GM21390 (cell line): ENCODE results near the gene CD101.

Source experiments
- ATAC-seq: cut with Tn5 transposase; IDR thresholded peaks from one replicate; pipeline ENCODE4 v1.9.1; 2021; ENCODE audit not compliant: unreplicated experiment

The CD101 gene

DNA sequence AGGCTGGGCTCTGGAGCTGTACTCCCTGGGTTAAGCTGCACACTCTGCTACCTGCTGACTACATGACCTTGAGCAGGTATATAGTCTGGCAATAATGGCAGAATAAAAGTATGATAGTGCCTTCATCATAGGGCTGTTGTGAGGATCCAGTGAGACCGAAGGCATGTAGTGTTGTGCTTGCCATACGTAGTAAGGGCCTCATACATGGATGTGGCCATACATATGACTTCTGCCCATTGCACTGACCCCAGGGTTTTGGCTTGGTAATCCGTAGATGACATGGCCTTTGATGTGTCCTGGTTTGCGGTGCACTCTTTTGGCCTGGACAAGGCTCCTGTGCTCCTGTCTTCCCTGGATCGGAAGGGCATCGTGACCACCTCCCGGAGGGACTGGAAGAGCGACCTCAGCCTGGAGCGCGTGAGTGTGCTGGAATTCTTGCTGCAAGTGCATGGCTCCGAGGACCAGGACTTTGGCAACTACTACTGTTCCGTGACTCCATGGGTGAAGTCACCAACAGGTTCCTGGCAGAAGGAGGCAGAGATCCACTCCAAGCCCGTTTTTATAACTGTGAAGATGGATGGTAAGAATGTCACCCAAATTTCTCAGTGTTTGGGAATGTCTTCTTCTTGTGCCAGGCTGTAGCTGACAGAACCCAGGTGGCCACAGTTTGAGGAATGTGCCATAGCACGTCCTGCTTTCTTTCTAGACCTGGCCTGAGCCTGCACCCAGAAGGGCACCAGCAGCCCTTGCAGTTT is 17.0 kb upstream of the CD101 start:
- no peak for ATAC-seq

DNA sequence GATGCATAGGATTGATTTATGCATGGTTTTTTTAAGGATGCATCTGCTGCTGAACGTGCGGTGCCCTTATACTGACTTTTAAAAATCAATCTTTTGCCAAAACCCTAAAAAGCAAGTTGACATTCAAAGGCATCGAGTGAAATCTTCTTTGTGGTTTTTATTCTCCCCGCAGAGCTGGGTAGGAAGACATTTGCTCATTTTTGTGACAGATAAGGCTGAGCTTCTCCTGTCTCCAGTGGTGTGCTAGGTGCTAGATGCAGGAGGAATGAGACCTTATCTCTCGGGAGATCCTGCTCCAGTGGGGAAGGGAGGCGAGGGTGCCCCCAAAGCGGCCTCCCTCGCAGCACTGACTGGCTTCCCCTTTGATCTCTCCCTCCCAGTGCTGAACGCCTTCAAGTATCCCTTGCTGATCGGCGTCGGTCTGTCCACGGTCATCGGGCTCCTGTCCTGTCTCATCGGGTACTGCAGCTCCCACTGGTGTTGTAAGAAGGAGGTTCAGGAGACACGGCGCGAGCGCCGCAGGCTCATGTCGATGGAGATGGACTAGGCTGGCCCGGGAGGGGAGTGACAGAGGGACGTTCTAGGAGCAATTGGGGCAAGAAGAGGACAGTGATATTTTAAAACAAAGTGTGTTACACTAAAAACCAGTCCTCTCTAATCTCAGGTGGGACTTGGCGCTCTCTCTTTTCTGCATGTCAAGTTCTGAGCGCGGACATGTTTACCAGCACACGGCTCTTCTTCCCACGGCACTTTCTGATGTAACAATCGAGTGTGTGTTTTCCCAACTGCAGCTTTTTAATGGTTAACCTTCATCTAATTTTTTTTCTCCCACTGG is 14.9 kb upstream of the CD101 start:
- ATAC-seq = no peak

GRCh38 chr1:116987256-116987555 is 14.4 kb upstream of the CD101 start:
- no peak for ATAC-seq

- ATAC-seq = no peak
Observed at GRCh38 chr1:116988248-116988647, 13.3 kb upstream of the CD101 start.

- ATAC-seq = no peak
Observed at GRCh38 chr1:116988908-116989307, 12.7 kb upstream of the CD101 start.

DNA sequence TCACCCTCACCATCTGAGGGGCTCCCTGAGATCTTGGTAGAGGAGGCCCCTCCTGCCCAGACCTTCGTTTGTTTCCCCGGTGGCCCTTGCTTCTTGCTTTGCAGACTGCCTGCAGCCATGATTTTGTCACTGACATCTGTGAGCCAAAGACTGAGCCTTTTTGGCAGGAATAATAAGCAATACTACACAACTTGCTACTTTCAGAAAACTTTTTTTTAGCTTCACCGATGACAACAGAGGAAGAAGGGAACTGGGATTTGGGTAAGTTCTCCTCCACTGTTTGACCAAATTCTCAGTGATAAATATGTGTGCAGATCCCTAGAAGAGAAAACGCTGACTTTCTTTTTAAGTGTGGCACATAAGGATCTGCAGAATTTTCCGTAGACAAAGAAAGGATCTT is 11.7 kb upstream of the CD101 start:
- no peak for ATAC-seq

DNA sequence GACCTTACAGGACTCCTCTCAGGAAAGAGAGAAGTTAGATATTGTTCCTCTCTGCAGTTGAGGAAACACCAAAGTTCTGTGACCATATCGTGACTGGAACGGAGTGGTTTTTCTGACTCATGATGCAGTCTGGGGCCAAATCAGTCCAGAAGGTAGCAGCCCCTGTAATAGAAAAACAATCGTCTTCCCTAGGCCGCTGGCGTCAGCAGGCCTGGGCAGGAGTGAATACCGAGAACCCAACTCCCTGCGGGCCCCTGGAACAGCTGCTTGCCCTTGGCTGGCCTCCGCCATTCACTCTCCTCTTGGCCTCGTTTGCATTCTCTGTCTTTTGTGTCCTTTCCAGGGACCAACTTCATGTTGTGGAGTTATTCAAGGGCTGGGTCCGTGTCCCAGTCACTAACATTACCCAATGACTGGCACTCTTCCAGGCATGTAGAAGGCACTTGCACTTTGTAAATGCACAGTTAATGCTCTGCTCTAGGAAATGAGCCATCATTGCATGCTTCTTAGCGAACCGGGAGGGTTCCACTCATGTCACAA is 10.9 kb upstream of the CD101 start:
- ATAC-seq = no peak

DNA sequence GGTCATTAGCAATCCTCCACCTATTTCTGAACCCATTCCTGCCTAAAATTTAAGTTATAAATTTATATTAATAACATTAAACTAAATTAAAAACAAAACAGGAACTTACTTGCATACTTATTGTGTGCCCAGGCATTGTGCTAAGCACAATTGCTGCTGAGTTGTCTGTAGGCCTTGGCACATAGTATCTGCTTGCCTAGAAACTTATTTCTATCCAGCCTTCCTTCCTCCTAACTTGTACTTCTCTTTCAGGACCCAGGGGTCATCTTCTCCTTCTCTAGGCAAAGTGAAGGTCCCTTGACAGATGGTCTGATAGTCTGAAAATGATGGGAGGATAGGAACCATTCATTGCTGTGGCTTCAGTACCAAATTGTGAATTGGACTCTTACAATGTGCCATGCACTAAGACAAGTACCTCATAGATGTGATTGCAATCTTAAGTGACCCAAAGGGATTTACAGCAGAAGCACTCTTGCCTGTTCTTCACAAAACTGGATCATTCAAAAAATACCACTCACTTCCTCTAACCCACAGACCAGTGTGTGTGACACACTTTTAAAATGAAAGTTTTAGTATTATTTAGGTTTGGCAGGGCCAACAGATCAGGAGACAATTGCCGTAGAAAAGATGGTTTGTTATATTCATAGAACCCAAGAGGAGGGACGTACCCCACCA is 10.3 kb upstream of the CD101 start:
- ATAC-seq = no peak

DNA sequence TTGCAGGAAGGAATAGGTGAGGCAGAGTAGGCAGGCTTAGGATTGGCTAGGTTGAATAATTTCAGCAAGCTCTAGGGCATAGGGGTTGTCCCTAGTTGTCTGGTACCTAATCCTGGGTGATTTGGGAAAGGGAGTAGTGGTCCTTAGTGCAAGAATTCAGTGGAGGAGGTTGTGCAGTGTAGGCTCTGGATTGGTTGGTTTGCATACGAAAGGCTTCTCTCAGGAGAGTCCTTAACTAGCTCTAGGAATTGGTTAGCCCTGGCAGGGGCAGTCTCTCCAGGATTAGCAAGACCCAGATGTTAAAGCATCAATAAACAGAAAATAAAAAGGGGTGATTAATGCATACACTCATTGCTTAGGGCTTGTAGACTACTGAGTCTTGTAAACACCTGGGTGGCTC is 9.6 kb upstream of the CD101 start:
- ATAC-seq = no peak

DNA sequence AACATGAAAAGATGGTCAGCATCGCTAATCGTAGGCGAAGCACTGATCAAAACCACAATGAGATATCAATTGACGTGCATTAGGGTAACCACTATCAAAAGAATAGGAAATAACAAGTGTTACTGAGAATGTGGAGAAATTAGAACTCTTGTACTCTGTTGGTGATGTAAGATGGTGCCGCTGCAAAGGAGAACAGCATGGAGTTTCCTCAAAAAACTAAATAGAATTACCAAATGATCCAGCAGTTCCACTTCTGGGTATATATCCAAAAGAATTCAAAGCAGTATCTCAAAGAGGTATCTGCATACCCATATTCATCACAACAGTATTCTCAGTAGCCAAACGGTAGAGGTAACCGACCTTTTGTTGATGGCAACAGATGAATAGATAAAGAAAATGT is 8.3 kb upstream of the CD101 start:
- no peak for ATAC-seq

GRCh38 chr1:116994411-116994810 is 7.1 kb upstream of the CD101 start:
- ATAC-seq = no peak

DNA sequence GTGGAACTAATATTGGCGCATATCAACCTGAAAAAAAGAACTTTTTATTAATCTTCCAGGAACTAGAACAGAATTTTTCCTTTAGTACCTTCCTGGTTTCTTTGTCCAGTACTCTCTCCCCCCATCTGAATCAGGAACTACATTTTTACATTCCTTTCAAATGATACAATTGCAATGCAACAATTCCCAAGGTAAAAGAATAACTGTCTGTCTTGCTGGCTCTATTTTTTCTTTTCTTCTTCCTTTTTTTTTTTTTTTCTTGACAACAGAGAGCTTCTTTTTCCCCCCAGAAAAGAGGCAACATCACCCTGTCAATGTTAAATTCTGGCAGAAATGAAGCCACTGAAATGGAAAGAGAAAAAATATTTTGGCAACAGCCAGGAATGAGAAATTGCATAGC is 4.5 kb upstream of the CD101 start:
- ATAC-seq = no peak

DNA sequence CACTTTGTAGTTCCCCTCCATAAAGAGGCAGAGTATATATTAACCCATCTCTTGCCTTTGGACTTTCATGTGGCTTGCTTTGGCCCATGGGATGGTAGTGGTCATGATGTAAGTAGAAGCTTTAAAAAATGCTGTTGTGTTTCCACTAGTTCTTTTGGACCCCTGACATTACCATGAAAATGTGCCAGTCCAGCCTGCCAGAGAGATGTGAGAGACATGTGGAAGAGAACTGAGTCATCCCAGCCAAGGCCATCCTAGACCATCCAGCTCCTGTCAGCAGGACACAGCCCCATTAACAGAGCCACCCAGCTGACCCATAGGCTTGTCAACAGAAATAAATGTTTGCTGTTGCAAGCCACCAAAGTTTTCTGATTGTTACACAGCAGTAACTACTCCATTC is 3.9 kb upstream of the CD101 start:
- no peak for ATAC-seq

DNA sequence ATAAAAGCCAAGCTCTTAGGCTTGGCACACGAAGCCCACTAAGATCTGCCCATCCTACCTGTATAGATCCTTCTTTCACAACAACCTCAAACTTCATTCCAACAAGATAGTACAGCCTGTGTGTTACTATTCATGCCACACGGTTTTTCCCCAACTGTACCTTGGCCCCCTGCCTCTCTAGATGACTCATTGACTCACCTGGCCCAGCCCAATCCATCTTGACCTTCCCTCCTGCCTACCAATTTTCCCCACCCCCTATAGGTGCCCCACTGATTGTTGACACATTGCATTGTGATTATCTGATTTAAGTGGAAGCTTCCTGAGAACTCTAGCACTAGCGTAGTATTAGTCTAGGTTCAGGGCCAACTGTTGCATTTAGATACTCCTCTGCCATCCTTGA is 2.0 kb upstream of the CD101 start:
- ATAC-seq = no peak

- no peak for ATAC-seq
Observed at GRCh38 chr1:117000142-117000541, 1.4 kb upstream of the CD101 start.

- ATAC-seq = no peak
Observed at GRCh38 chr1:117003223-117003875, 1.8 kb downstream of the CD101 start.

DNA sequence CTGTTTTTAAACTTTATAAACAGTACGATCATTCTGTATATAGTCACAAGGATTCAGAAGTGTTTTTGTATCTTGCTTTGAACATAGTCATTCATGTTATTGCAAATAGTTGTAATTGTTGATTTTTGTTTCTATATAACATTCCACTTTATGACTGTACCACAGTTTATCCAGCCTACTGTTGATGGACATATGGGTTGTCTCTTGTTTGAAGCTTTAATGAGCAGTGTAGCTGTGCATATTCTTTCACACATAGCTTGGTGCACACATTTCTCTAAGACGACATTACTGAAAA is 6.1 kb downstream of the CD101 start:
- no peak for ATAC-seq

- no peak for ATAC-seq
Observed at GRCh38 chr1:117008656-117009055, 7.1 kb downstream of the CD101 start.

DNA sequence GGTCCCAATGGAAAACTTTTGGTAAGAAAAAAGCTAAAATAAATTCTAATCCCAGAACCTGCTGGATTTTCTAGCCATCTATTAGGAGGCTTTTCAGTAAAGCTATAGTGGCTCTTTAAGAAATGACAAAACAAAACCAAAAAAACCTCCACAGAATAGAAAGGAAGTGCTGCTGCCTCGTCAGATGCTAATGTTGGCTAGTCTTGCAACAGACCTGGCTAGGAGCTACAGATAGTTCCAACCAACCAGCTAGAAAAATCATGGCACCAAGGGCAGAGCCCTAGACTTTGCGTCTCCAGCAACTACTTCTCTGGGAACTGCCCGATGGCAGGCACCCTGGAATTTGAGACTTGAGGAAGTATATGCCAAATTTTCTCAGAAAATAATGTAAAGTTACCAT is 7.6 kb downstream of the CD101 start:
- no peak for ATAC-seq

GRCh38 chr1:117010310-117010969 is 8.9 kb downstream of the CD101 start:
- ATAC-seq = no peak

- no peak for ATAC-seq
Observed at GRCh38 chr1:117011334-117011733, 9.8 kb downstream of the CD101 start.
